ENCODE data around the gene TTC31.

The TTC31 gene

DNA sequence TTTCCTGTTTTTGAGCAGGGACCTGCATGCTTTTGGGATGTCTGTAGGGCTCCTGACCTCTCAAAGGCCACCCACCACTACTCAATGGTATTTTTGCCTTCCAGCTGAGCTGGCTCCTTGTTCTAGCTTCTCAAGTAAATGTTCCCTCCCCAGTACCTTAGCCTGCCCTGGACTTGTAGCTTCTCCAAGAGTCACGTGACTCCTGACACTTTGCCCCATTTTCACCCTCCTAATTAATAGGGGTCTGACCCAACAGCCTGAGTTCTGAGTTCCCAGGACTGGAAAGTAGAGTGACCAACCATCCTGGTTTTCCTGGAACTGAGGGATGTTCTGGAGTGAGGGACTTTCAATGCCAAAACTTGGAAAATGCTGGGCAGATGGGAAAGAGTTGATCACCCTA lies 12.6 kb downstream of the TTC31 start:
- DNase-seq: no peak
- POLR2A ChIA-PET: no interaction called here
- Histone ChIP-seq H3K27ac (ENCODE audit: insufficient read depth in 1 of 2, low read depth in 1 of 2, low read length in 2 of 2, poor library complexity in 1 of 2, severe bottlenecking in 2 of 2) (no peak overlapping the region), H3K36me3 (ENCODE audit: control insufficient read depth in 4 of 4, insufficient read depth in 4 of 4, low read length in 3 of 4) (peaks cover 4 to 41% (median 24%) of the 10 kb centered on the region in 4 experiments), H3K9me3 (ENCODE audit: control extremely low read depth in 1 of 5, control insufficient read depth in 4 of 5, insufficient read depth in 2 of 5, low read depth in 1 of 5, low read length in 4 of 5) (no peaks in the 10 kb centered on the region), H3K4me1 (ENCODE audit: control extremely low read depth in 1 of 4, control insufficient read depth in 4 of 4, insufficient read depth in 4 of 4, low read length in 3 of 4) (peaks cover 4 to 26% (median 23%) of the 10 kb centered on the region in 4 experiments), H3K4me3 (ENCODE audit: control insufficient read depth in 1 of 7, extremely low read depth in 1 of 7, insufficient read depth in 4 of 7, low read depth in 2 of 7, low read length in 6 of 7) (no peak overlapping the region), H3K27me3 (replicated peaks in 2 of 5; ENCODE audit: control insufficient read depth in 4 of 5, insufficient read depth in 5 of 5, low read length in 4 of 5) (peaks cover 0 to 44% (median 31%) of the 10 kb centered on the region in 5 experiments)
- 100% methylated on average over 1 of the region's 1 CpG for WGBS (ENCODE audit: insufficient coverage)
- CTCF ChIA-PET: interaction anchor here (0.8 to 1.3 kb wide), 5 partner anchors 8 to 93 kb away, joined by 3 to 4 read pairs (median 3); partner anchors contain the start of genes CCDC142 and TTC31

- Histone ChIP-seq H3K4me3 (ENCODE audit: control insufficient read depth in 1 of 7, extremely low read depth in 1 of 7, insufficient read depth in 4 of 7, low read depth in 2 of 7, low read length in 6 of 7) (peak overlapping the region in 2 of 7 experiments; percentile 8 to 16), H3K4me1 (ENCODE audit: control extremely low read depth in 1 of 4, control insufficient read depth in 4 of 4, insufficient read depth in 4 of 4, low read length in 3 of 4) (peaks cover 4 to 28% (median 25%) of the 10 kb centered on the region in 4 experiments), H3K27me3 (replicated peaks in 2 of 5; ENCODE audit: control insufficient read depth in 4 of 5, insufficient read depth in 5 of 5, low read length in 4 of 5) (peaks cover 0 to 62% (median 44%) of the 10 kb centered on the region in 5 experiments), H3K36me3 (ENCODE audit: control insufficient read depth in 4 of 4, insufficient read depth in 4 of 4, low read length in 3 of 4) (peaks cover 2 to 24% (median 12%) of the 10 kb centered on the region in 4 experiments), H3K9me3 (ENCODE audit: control extremely low read depth in 1 of 5, control insufficient read depth in 4 of 5, insufficient read depth in 2 of 5, low read depth in 1 of 5, low read length in 4 of 5) (no peaks in the 10 kb centered on the region), H3K27ac (ENCODE audit: insufficient read depth in 1 of 2, low read depth in 1 of 2, low read length in 2 of 2, poor library complexity in 1 of 2, severe bottlenecking in 2 of 2) (no peak overlapping the region)
- DNase-seq: no peak
- ChIA-PET POLR2A (no interaction called here), CTCF (interaction anchor here (0.9 to 1.5 kb wide), 2 partner anchors 9 to 40 kb away, joined by 3 to 4 read pairs; no protein-coding TSS in a partner anchor)
- WGBS (ENCODE audit: insufficient coverage): 76% methylated on average over 16 of the region's 19 CpGs
Measured at GRCh38 chr2:74496997-74497776, 14.3 kb downstream of the TTC31 start.

GRCh38 chr2:74497777-74498499 lies 15.1 kb downstream of the TTC31 start:
- Histone ChIP-seq H3K4me3 (ENCODE audit: control insufficient read depth in 1 of 7, extremely low read depth in 1 of 7, insufficient read depth in 4 of 7, low read depth in 2 of 7, low read length in 6 of 7) (peak overlapping the region in 6 of 7 experiments; percentile 51 to 73 (median 60)), H3K36me3 (ENCODE audit: control insufficient read depth in 4 of 4, insufficient read depth in 4 of 4, low read length in 3 of 4) (peaks cover 2 to 16% (median 8%) of the 10 kb centered on the region in 4 experiments), H3K27ac (ENCODE audit: insufficient read depth in 1 of 2, low read depth in 1 of 2, low read length in 2 of 2, poor library complexity in 1 of 2, severe bottlenecking in 2 of 2) (no peak overlapping the region), H3K27me3 (replicated peaks in 2 of 5; ENCODE audit: control insufficient read depth in 4 of 5, insufficient read depth in 5 of 5, low read length in 4 of 5) (peaks cover 0 to 69% (median 48%) of the 10 kb centered on the region in 5 experiments), H3K9me3 (ENCODE audit: control extremely low read depth in 1 of 5, control insufficient read depth in 4 of 5, insufficient read depth in 2 of 5, low read depth in 1 of 5, low read length in 4 of 5) (no peaks in the 10 kb centered on the region), H3K4me1 (ENCODE audit: control extremely low read depth in 1 of 4, control insufficient read depth in 4 of 4, insufficient read depth in 4 of 4, low read length in 3 of 4) (peaks cover 4 to 35% (median 33%) of the 10 kb centered on the region in 4 experiments)
- ChIA-PET CTCF (interaction anchor here (1.5 to 12.7 kb wide), 2 partner anchors 32 to 41 kb away, joined by 4 to 143 read pairs; partner anchors contain the start of genes AUP1, DQX1 and HTRA2), POLR2A (no interaction called here)
- WGBS (ENCODE audit: insufficient coverage): 4% methylated on average over 60 of the region's 61 CpGs
- DNase-seq: no peak

- peaks cover 4 to 43% (median 40%) of the 10 kb centered on the region in 4 experiments for H3K4me1 ChIP-seq (ENCODE audit: control extremely low read depth in 1 of 4, control insufficient read depth in 4 of 4, insufficient read depth in 4 of 4, low read length in 3 of 4)
- ChIA-PET CTCF (interaction anchor here (0.9 to 12.7 kb wide), 5 partner anchors 7 to 89 kb away, joined by 3 to 143 read pairs (median 11); partner anchors contain the start of genes AUP1, DQX1 and HTRA2), POLR2A (no interaction called here)
- WGBS (ENCODE audit: insufficient coverage): under 1% methylated on average over 38 of the region's 41 CpGs
- peak overlapping the region; percentile 17 to 73 (median 58) for H3K4me3 ChIP-seq (ENCODE audit: control insufficient read depth in 1 of 7, extremely low read depth in 1 of 7, insufficient read depth in 4 of 7, low read depth in 2 of 7, low read length in 6 of 7)
- peaks cover 2 to 9% (median 5%) of the 10 kb centered on the region in 4 experiments for H3K36me3 ChIP-seq (ENCODE audit: control insufficient read depth in 4 of 4, insufficient read depth in 4 of 4, low read length in 3 of 4)
- H3K27me3 ChIP-seq (replicated peaks in 2 of 5; ENCODE audit: control insufficient read depth in 4 of 5, insufficient read depth in 5 of 5, low read length in 4 of 5): peaks cover 0 to 77% (median 53%) of the 10 kb centered on the region in 5 experiments
- H3K9me3 ChIP-seq (ENCODE audit: control extremely low read depth in 1 of 5, control insufficient read depth in 4 of 5, insufficient read depth in 2 of 5, low read depth in 1 of 5, low read length in 4 of 5): no peaks in the 10 kb centered on the region
- H3K27ac ChIP-seq (ENCODE audit: insufficient read depth in 1 of 2, low read depth in 1 of 2, low read length in 2 of 2, poor library complexity in 1 of 2, severe bottlenecking in 2 of 2): no peak overlapping the region
- DNase-seq: peak in 2 of 3 donors; percentile 48 to 55
Measured at GRCh38 chr2:74498500-74499266, 15.8 kb downstream of the TTC31 start.

- Histone ChIP-seq H3K9me3 (ENCODE audit: control extremely low read depth in 1 of 5, control insufficient read depth in 4 of 5, insufficient read depth in 2 of 5, low read depth in 1 of 5, low read length in 4 of 5) (no peaks in the 10 kb centered on the region), H3K27ac (ENCODE audit: insufficient read depth in 1 of 2, low read depth in 1 of 2, low read length in 2 of 2, poor library complexity in 1 of 2, severe bottlenecking in 2 of 2) (no peak within 1 kb of the TSS), H3K4me3 (ENCODE audit: control insufficient read depth in 1 of 7, extremely low read depth in 1 of 7, insufficient read depth in 4 of 7, low read depth in 2 of 7, low read length in 6 of 7) (peak within 1 kb of the TSS; percentile 17 to 73 (median 58)), H3K36me3 (ENCODE audit: control insufficient read depth in 4 of 4, insufficient read depth in 4 of 4, low read length in 3 of 4) (peaks cover 0 to 3% (median 1%) of the 10 kb centered on the region in 4 experiments), H3K4me1 (ENCODE audit: control extremely low read depth in 1 of 4, control insufficient read depth in 4 of 4, insufficient read depth in 4 of 4, low read length in 3 of 4) (peaks cover 4 to 45% (median 43%) of the 10 kb centered on the region in 4 experiments), H3K27me3 (replicated peaks in 2 of 5; ENCODE audit: control insufficient read depth in 4 of 5, insufficient read depth in 5 of 5, low read length in 4 of 5) (peaks cover 0 to 84% (median 56%) of the 10 kb centered on the region in 5 experiments)
- peak in 2 of 3 donors; percentile 40 to 53 for DNase-seq
- POLR2A ChIA-PET: no interaction called here
- WGBS (ENCODE audit: insufficient coverage): 3% methylated on average over 48 of the region's 65 CpGs
- CTCF ChIA-PET: interaction anchor here (0.9 to 12.7 kb wide), 6 partner anchors 8 to 88 kb away, joined by 3 to 143 read pairs (median 12); partner anchors contain the start of genes AUP1, CCDC142, DQX1 and HTRA2
Measured at GRCh38 chr2:74499267-74499939, 16.5 kb downstream of the TTC31 start, which contains the start of gene LBX2. Gene LBX2, minus strand, starts transcription at chr2:74499603. Its CDS starts 66 bp downstream, at chr2:74499537.

Data from common myeloid progenitor, CD34-positive (primary cell).